LNCaP clone FGC (cell line): Measurements from ENCODE around the gene PLCB1.

Experiments
- DNase-seq: peaks from one replicate; pipeline ENCODE4 v3.0.0-alpha.2; 2011; ENCODE audit warnings: low read depth
- H3K4me3 ChIP-seq: 2 replicates; pipeline ENCODE4 v1.5.1; 2011; ENCODE audit warnings: mild to moderate bottlenecking, low read depth, low read length, control low read depth
- CTCF ChIP-seq: IDR thresholded peaks from 2 replicates; pipeline ENCODE4 v1.5.1; 2012; ENCODE audit warnings: mild to moderate bottlenecking; ENCODE audit not compliant: control insufficient read depth, insufficient read depth; ENCODE audit errors: extremely low read depth

PLCB1 gene

GRCh38 chr20:8934362-8934761 lies 802.3 kb downstream of the PLCB1 start:
- TF ChIP-seq CTCF, result no peak
- DNase-seq, result no peak
- no peak overlapping the region for H3K4me3 ChIP-seq
